Measurements from ENCODE around the gene MCC.

GRCh38 chr5:113446358-113446927, 41.8 kb downstream of the MCC start:
- TF ChIP-seq POLR2AphosphoS5 (IDR thresholded peaks at IDR 0.05) (no peak), POLR2A (IDR thresholded peaks at IDR 0.05) (no peak)
- TF ChIP-seq, protein P1, sequence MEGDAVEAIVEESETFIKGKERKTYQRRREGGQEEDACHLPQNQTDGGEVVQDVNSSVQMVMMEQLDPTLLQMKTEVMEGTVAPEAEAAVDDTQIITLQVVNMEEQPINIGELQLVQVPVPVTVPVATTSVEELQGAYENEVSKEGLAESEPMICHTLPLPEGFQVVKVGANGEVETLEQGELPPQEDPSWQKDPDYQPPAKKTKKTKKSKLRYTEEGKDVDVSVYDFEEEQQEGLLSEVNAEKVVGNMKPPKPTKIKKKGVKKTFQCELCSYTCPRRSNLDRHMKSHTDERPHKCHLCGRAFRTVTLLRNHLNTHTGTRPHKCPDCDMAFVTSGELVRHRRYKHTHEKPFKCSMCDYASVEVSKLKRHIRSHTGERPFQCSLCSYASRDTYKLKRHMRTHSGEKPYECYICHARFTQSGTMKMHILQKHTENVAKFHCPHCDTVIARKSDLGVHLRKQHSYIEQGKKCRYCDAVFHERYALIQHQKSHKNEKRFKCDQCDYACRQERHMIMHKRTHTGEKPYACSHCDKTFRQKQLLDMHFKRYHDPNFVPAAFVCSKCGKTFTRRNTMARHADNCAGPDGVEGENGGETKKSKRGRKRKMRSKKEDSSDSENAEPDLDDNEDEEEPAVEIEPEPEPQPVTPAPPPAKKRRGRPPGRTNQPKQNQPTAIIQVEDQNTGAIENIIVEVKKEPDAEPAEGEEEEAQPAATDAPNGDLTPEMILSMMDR (IDR thresholded peaks at IDR 0.05), result no peak

Measured in upper lobe of left lung (tissue), 4 donors.